Type B pancreatic cell (in vitro differentiated cells): ENCODE results near the gene THADA. TPM values are rescaled to one million over a fixed set of nuclear protein-coding genes. Genes with fewer than 3 reads are reported as not detected.
"Not testable (repeated sequence)": the region's sequence is repeated elsewhere in the genome, so short reads cannot be mapped to it uniquely, and the experiment has no call there.

ENCODE experiments used
- DNase-seq: peaks from one replicate; pipeline ENCODE4 v3.0.0; 2021; ENCODE audit warnings: mixed read lengths; ENCODE audit not compliant: unreplicated experiment; ENCODE audit errors: extremely low spot score
- H3K27ac Mint-ChIP-seq: 2 replicates; pipeline ENCODE4 v1.8.0; 2021; ENCODE audit warnings: mild to moderate bottlenecking, mixed read lengths
- H3K27me3 Mint-ChIP-seq: 2 replicates; pipeline ENCODE4 v1.8.0; 2021; ENCODE audit warnings: mixed read lengths
- H3K36me3 Mint-ChIP-seq: 2 replicates; pipeline ENCODE4 v1.8.0; 2021; ENCODE audit warnings: mixed read lengths
- H3K4me1 Mint-ChIP-seq: one replicate; pipeline ENCODE4 v1.8.0; 2021; ENCODE audit warnings: mixed read lengths; ENCODE audit not compliant: unreplicated experiment
- H3K4me3 Mint-ChIP-seq: 2 replicates; pipeline ENCODE4 v1.8.0; 2021; ENCODE audit warnings: mild to moderate bottlenecking, mixed read lengths
- H3K9me3 Mint-ChIP-seq: 2 replicates; pipeline ENCODE4 v1.8.0; 2021; ENCODE audit warnings: mixed read lengths
- total RNA-seq: library from RNA; stranded (reverse); gene quantifications from 2 replicates; pipeline ENCODE4 v1.2.1, GENCODE V29; 2021; ENCODE audit warnings: low replicate concordance
- TF ChIP-seq, protein P1 (sequence below): fragments of 200-600 bp; sonication (generic); conservative IDR thresholded peaks from 2 replicates; pipeline ENCODE4 v1.5.0; 2021; ENCODE audit warnings: antibody characterized with exemption, mild to moderate bottlenecking

The THADA gene
- total RNA-seq, 1 donor from 2014 or later, result 35.6 TPM

- Mint-ChIP-seq H3K4me3 (no peak overlapping the region), H3K27me3 (no peaks in the 10 kb centered on the region), H3K4me1 (peaks cover 32% of the 10 kb centered on the region), H3K27ac (peak overlapping the region; percentile 16), H3K36me3 (peaks cover 32% of the 10 kb centered on the region), H3K9me3 (peaks cover 19% of the 10 kb centered on the region)
- DNase-seq, result no peak
- TF ChIP-seq, protein P1, sequence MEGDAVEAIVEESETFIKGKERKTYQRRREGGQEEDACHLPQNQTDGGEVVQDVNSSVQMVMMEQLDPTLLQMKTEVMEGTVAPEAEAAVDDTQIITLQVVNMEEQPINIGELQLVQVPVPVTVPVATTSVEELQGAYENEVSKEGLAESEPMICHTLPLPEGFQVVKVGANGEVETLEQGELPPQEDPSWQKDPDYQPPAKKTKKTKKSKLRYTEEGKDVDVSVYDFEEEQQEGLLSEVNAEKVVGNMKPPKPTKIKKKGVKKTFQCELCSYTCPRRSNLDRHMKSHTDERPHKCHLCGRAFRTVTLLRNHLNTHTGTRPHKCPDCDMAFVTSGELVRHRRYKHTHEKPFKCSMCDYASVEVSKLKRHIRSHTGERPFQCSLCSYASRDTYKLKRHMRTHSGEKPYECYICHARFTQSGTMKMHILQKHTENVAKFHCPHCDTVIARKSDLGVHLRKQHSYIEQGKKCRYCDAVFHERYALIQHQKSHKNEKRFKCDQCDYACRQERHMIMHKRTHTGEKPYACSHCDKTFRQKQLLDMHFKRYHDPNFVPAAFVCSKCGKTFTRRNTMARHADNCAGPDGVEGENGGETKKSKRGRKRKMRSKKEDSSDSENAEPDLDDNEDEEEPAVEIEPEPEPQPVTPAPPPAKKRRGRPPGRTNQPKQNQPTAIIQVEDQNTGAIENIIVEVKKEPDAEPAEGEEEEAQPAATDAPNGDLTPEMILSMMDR, result no peak
Observed at GRCh38 chr2:43452318-43452731, 143.5 kb downstream of the THADA start.

DNA sequence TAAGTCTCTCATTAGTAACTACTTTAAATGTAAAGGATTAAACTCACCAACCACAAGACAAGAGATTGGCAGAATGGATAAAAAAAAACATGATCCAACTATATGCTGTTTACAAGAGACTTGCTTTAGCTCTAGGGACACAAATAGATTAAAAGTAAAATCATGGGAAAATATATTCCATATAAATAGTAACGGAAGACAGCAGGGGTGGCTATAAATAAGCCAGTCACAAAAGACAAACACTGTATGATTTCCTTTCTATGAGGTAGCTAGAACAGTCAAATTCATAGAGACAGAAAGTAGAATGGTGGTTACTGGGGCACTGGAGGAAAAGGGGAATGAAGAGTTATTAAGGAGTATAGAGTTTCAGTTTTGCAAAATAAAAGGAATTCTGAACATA, 145.2 kb downstream of the THADA start:
- TF ChIP-seq, protein P1, result no peak
- no peak for DNase-seq
- no peaks in the 10 kb centered on the region for H3K27me3 Mint-ChIP-seq
- H3K9me3 Mint-ChIP-seq, result peaks cover 24% of the 10 kb centered on the region
- peaks cover 25% of the 10 kb centered on the region for H3K4me1 Mint-ChIP-seq
- no peak overlapping the region for H3K27ac Mint-ChIP-seq
- H3K4me3 Mint-ChIP-seq, result no peak overlapping the region
- peaks cover 44% of the 10 kb centered on the region for H3K36me3 Mint-ChIP-seq

GRCh38 chr2:43448822-43449110, 147.1 kb downstream of the THADA start:
- Mint-ChIP-seq H3K9me3 (peaks cover 24% of the 10 kb centered on the region), H3K27ac (peak overlapping the region; percentile 63), H3K36me3 (peaks cover 49% of the 10 kb centered on the region), H3K4me1 (peaks cover 28% of the 10 kb centered on the region), H3K27me3 (no peaks in the 10 kb centered on the region), H3K4me3 (no peak overlapping the region)
- TF ChIP-seq, protein P1, result no peak
- no peak for DNase-seq

- Mint-ChIP-seq H3K9me3 (peaks cover 24% of the 10 kb centered on the region), H3K27ac (peak overlapping the region; percentile 63), H3K4me1 (peaks cover 33% of the 10 kb centered on the region), H3K27me3 (no peaks in the 10 kb centered on the region), H3K36me3 (peaks cover 49% of the 10 kb centered on the region), H3K4me3 (no peak overlapping the region)
- DNase-seq, result no peak
- TF ChIP-seq, protein P1, result no peak
Observed at GRCh38 chr2:43448011-43448821, 147.6 kb downstream of the THADA start.

DNA sequence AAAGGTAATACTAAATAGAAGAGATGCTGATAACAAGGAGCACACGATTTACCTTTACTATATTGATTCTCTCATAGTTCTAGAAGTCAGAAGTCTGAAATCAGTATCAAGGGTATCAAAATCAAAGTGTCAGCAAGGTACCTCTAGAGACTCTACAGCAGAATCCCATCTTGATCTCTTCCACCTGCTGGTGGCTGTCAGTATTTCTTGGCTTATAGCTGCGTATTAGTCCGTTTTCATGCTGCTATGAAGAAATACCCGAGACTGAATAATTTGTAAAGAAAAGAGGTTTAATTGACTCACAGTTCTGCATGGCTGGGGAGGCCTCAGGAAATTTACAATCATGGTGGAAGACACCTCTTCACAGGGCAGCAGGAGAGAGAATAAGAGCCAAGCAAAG, 149.1 kb downstream of the THADA start:
- peaks cover 51% of the 10 kb centered on the region for H3K36me3 Mint-ChIP-seq
- TF ChIP-seq, protein P1, result peak; percentile 56
- peaks cover 35% of the 10 kb centered on the region for H3K4me1 Mint-ChIP-seq
- H3K4me3 Mint-ChIP-seq, DNase-seq, H3K27me3 Mint-ChIP-seq: not testable (repeated sequence)
- H3K9me3 Mint-ChIP-seq, result peaks cover 29% of the 10 kb centered on the region
- H3K27ac Mint-ChIP-seq, result peak overlapping the region; percentile 57
